ENCODE results near the gene NUDT15. TPM values are rescaled to one million over a fixed set of nuclear protein-coding genes. Genes with fewer than 3 reads are reported as not detected.

Gene NUDT15
- total and polyA plus RNA-seq, 4 donors: 8.6 to 15.4 (median 10.9) TPM

DNA sequence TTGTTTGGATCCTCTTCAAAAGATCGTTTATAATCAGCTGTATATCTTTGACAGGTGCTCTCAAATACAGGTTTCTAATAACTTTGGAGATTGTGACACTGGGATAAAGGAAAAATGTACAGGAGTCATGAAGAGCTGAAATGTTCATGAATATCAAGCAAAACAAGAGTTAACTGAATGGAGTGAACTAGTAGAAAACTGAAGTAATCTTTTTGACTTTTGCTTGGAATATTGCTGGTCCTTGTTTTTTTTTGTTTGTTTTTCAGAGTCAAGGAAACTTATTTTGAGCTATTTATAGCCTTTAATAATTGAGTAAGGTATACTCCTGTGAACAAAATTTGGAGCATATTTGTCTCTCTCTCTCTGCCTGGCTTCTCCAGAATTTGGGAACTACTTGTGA lies 32.0 kb downstream of the NUDT15 start:
- Histone ChIP-seq H3K9ac (ENCODE audit: insufficient read depth in 1 of 2, low read length in 2 of 2) (no peak overlapping the region), H3K4me3 (no peak overlapping the region), H3K4me1 (ENCODE audit: control insufficient read depth in 5 of 5, insufficient read depth in 5 of 5, low read length in 5 of 5) (peaks cover 0 to 3% (median 0%) of the 10 kb centered on the region in 5 donors), H3K27ac (ENCODE audit: low read depth in 1 of 2, low read length in 1 of 2) (no peak overlapping the region), H3K9me3 (ENCODE audit: control insufficient read depth in 4 of 4, insufficient read depth in 3 of 4, low read length in 3 of 4) (peaks cover 0 to 41% (median 18%) of the 10 kb centered on the region in 4 donors), H3K36me3 (ENCODE audit: control insufficient read depth in 4 of 4, insufficient read depth in 4 of 4, low read length in 4 of 4) (peaks cover 23 to 66% (median 43%) of the 10 kb centered on the region in 4 donors), H3K27me3 (ENCODE audit: control insufficient read depth in 3 of 3, insufficient read depth in 3 of 3, low read length in 2 of 3) (no peaks in the 10 kb centered on the region)
- DNase-seq: peak in 1 of 3 donors; percentile 29
- TF ChIP-seq, protein P1, sequence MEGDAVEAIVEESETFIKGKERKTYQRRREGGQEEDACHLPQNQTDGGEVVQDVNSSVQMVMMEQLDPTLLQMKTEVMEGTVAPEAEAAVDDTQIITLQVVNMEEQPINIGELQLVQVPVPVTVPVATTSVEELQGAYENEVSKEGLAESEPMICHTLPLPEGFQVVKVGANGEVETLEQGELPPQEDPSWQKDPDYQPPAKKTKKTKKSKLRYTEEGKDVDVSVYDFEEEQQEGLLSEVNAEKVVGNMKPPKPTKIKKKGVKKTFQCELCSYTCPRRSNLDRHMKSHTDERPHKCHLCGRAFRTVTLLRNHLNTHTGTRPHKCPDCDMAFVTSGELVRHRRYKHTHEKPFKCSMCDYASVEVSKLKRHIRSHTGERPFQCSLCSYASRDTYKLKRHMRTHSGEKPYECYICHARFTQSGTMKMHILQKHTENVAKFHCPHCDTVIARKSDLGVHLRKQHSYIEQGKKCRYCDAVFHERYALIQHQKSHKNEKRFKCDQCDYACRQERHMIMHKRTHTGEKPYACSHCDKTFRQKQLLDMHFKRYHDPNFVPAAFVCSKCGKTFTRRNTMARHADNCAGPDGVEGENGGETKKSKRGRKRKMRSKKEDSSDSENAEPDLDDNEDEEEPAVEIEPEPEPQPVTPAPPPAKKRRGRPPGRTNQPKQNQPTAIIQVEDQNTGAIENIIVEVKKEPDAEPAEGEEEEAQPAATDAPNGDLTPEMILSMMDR (IDR thresholded peaks at IDR 0.05; ENCODE audit: control extremely low read depth, extremely low read depth): no peak
- ATAC-seq (ENCODE audit: insufficient read depth, low FRiP score): no peak
- 95 to 97% methylated on average over 1 of the region's 1 CpG for WGBS, 2 donors

DNA sequence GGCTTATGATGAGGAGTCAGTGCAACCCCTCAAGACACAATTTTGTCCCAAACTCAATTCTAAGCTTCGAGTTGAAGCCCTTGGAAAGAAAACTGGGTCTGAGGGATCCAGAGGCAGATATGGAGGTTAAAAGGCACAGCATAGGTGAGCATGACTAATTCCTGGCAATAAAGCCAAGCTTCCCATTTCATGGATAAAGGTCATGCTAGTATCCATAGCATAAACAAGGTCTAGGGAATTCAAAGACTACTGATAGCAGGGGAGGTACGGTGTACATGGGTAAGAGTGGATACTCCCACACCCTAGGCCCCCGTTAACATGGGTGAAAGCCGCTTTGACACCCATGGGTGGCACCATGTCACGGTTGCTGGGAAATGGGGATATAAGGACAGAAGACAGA lies 33.4 kb downstream of the NUDT15 start:
- ATAC-seq (ENCODE audit: insufficient read depth, low FRiP score) (no peak), DNase-seq (no peak)
- Histone ChIP-seq H3K27me3 (ENCODE audit: control insufficient read depth in 3 of 3, insufficient read depth in 3 of 3, low read length in 2 of 3) (no peaks in the 10 kb centered on the region), H3K9ac (ENCODE audit: insufficient read depth in 1 of 2, low read length in 2 of 2) (no peak overlapping the region), H3K9me3 (ENCODE audit: control insufficient read depth in 4 of 4, insufficient read depth in 3 of 4, low read length in 3 of 4) (peaks cover 0 to 41% (median 17%) of the 10 kb centered on the region in 4 donors), H3K36me3 (ENCODE audit: control insufficient read depth in 4 of 4, insufficient read depth in 4 of 4, low read length in 4 of 4) (peaks cover 26 to 76% (median 50%) of the 10 kb centered on the region in 4 donors), H3K27ac (ENCODE audit: low read depth in 1 of 2, low read length in 1 of 2) (no peak overlapping the region), H3K4me3 (no peak overlapping the region), H3K4me1 (ENCODE audit: control insufficient read depth in 5 of 5, insufficient read depth in 5 of 5, low read length in 5 of 5) (peaks cover 0 to 3% (median 0%) of the 10 kb centered on the region in 5 donors)
- TF ChIP-seq, protein P1 (IDR thresholded peaks at IDR 0.05; ENCODE audit: control extremely low read depth, extremely low read depth): no peak
- 87 to 88% methylated on average over 5 of the region's 5 CpGs for WGBS, 2 donors

DNA sequence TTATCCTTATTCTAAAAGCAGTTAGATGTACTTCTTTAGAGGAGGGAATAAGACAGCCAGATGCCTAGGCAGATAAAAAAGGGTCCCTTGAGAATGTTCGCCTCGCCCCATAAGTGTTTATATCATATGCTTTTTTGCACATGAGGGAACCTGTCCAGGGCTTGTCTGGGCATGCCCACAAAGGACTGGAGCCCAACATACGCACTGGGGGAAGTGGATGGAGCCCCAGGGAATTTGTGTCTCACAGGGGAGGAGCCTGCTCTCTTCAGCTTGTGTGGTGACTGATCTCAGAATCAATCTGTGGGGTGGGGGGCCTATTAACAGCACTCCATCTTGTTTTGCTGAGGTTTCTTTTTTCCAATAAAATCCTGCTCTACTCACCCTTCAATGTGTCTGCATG lies 34.8 kb downstream of the NUDT15 start:
- Histone ChIP-seq H3K27ac (ENCODE audit: low read depth in 1 of 2, low read length in 1 of 2) (no peak overlapping the region), H3K36me3 (ENCODE audit: control insufficient read depth in 4 of 4, insufficient read depth in 4 of 4, low read length in 4 of 4) (peaks cover 20 to 72% (median 52%) of the 10 kb centered on the region in 4 donors), H3K9me3 (ENCODE audit: control insufficient read depth in 4 of 4, insufficient read depth in 3 of 4, low read length in 3 of 4) (peaks cover 0 to 41% (median 15%) of the 10 kb centered on the region in 4 donors), H3K4me1 (ENCODE audit: control insufficient read depth in 5 of 5, insufficient read depth in 5 of 5, low read length in 5 of 5) (peaks cover 0 to 3% (median 0%) of the 10 kb centered on the region in 5 donors), H3K4me3 (no peak overlapping the region), H3K9ac (ENCODE audit: insufficient read depth in 1 of 2, low read length in 2 of 2) (no peak overlapping the region), H3K27me3 (ENCODE audit: control insufficient read depth in 3 of 3, insufficient read depth in 3 of 3, low read length in 2 of 3) (no peaks in the 10 kb centered on the region)
- WGBS, 2 donors: 97 to 99% methylated on average over 3 of the region's 3 CpGs
- DNase-seq: no peak
- ATAC-seq (ENCODE audit: insufficient read depth, low FRiP score): no peak
- TF ChIP-seq, protein P1 (IDR thresholded peaks at IDR 0.05; ENCODE audit: control extremely low read depth, extremely low read depth): no peak

DNA sequence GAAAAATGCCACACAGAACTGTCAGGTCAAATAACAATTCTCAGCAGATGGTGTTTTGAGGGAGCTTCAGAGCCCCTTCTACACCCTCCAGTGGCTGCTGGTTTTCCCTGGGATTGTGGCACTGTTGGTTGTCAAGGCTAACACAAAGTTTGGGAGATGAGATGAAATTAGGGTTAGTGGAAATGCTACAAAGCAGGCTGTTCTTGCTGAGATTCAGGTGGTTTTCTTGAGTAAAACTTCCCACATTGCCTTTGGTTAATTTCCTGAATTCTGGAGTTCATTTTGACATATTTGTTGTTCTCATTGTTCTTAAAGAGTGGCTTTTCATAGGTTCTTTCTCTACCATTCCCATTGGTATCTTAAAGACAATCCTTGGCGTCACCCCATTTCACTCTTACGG lies 35.3 kb downstream of the NUDT15 start:
- Histone ChIP-seq H3K27me3 (ENCODE audit: control insufficient read depth in 3 of 3, insufficient read depth in 3 of 3, low read length in 2 of 3) (no peaks in the 10 kb centered on the region), H3K9me3 (ENCODE audit: control insufficient read depth in 4 of 4, insufficient read depth in 3 of 4, low read length in 3 of 4) (peaks cover 0 to 37% (median 15%) of the 10 kb centered on the region in 4 donors), H3K27ac (ENCODE audit: low read depth in 1 of 2, low read length in 1 of 2) (no peak overlapping the region), H3K4me3 (no peak overlapping the region), H3K9ac (ENCODE audit: insufficient read depth in 1 of 2, low read length in 2 of 2) (no peak overlapping the region), H3K36me3 (ENCODE audit: control insufficient read depth in 4 of 4, insufficient read depth in 4 of 4, low read length in 4 of 4) (peaks cover 21 to 69% (median 49%) of the 10 kb centered on the region in 4 donors), H3K4me1 (ENCODE audit: control insufficient read depth in 5 of 5, insufficient read depth in 5 of 5, low read length in 5 of 5) (peaks cover 0 to 3% (median 0%) of the 10 kb centered on the region in 5 donors)
- no peak for ATAC-seq (ENCODE audit: insufficient read depth, low FRiP score)
- WGBS, 2 donors: 96 to 98% methylated on average over 2 of the region's 2 CpGs
- TF ChIP-seq, protein P1 (IDR thresholded peaks at IDR 0.05; ENCODE audit: control extremely low read depth, extremely low read depth): no peak
- DNase-seq: no peak
